ENCODE data around the gene TMEM117. TPM values are rescaled to one million over a fixed set of nuclear protein-coding genes. Genes with fewer than 3 reads are reported as not detected.

Gene TMEM117
- total and polyA plus RNA-seq, 2 donors (not counting 3 experiments of a cell fraction or from before 2014, with no cell fraction given), result 1.2 to 3.8 TPM

DNA sequence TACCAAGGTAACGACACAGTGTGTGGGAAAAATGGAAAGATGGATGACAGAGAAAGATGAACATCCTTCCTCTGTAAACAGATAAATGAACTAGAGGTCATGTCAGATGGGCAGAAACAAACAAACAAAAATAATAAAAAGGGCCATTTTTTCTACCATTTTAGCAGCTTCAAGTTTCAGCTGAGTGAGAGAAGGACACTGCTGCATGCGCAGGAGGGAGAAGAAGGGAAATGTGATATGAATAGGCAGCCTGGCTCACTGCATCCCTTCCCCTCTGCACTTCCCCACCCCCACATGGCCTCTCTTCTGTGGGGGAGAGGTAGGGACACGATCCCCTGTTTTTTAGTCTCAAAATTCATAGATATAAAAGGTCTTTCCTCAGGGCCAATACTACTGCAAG, 548.3 kb downstream of the TMEM117 start:
- ChIA-PET POLR2A (no interaction called here), CTCF (no interaction called here)
- no peak for TF ChIP-seq MYC (IDR thresholded peaks at IDR 0.05; ENCODE audit: low read depth, low read length)
- Histone ChIP-seq H3K4me3 (replicated peaks in 1 of 3; ENCODE audit: insufficient read depth in 1 of 3, low read depth in 1 of 3, low read length in 3 of 3) (no peak overlapping the region), H4K20me1 (replicated peaks; ENCODE audit: control insufficient read depth, extremely low read depth, insufficient read depth, low read length) (no peaks in the 10 kb centered on the region), H3K9ac (replicated peaks; ENCODE audit: extremely low read depth, insufficient read depth, low read length) (no peak overlapping the region), H2AFZ (ENCODE audit: low read depth, low read length) (no peak overlapping the region), H3K79me2 (ENCODE audit: control insufficient read depth, insufficient read depth, low read length) (no peaks in the 10 kb centered on the region), H3K36me3 (ENCODE audit: control insufficient read depth in 2 of 2, extremely low read depth in 1 of 2, insufficient read depth in 2 of 2, low read length in 2 of 2) (no peaks in the 10 kb centered on the region), H3K27ac (ENCODE audit: insufficient read depth, low read depth, low read length) (no peak overlapping the region), H3K4me1 (ENCODE audit: control insufficient read depth, extremely low read depth, insufficient read depth, low read length) (no peaks in the 10 kb centered on the region), H3K9me3 (replicated peaks; ENCODE audit: control insufficient read depth, insufficient read depth, low read length) (no peaks in the 10 kb centered on the region), H3K27me3 (ENCODE audit: control insufficient read depth in 2 of 2, insufficient read depth in 2 of 2, low read length in 2 of 2) (no peaks in the 10 kb centered on the region), H3K4me2 (ENCODE audit: insufficient read depth, low read length) (no peak overlapping the region), H3K9me1 (replicated peaks; ENCODE audit: control insufficient read depth, extremely low read depth, insufficient read depth, low read length) (no peaks in the 10 kb centered on the region)
- no TSS peak for BruUV-seq (replicated peaks)
- intact Hi-C loops (cut with micrococcal nuclease) (no loop called here), dilution Hi-C loops (cut with MboI; ENCODE audit: extremely low pct_ligation_motif_present, low sequenced_read_pairs) (no loop called here)
- no peak for DNase-seq (ENCODE audit: low read depth, low spot score)
- no peak for FAIRE-seq

DNA sequence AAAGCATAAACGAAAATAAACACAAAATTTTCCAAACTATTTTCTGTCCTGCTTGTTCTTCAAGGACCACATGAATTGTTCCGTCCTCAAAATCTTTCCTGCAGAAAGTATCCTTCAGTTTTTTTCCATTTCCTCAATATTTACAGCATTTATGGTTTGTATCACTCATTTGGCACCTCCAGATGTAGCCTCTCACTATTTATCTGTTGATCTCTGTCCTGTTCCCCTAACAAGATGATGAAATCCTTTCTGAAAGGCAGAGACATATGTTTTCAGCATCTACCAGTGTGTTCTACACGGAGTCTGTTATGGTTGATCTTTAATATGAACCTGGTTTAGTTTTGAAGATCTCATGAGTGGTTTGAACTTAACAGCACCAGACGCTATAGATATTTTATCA, 550.1 kb downstream of the TMEM117 start:
- ChIA-PET CTCF (no interaction called here), POLR2A (no interaction called here)
- no peaks in the 10 kb centered on the region for H4K20me1 ChIP-seq (replicated peaks; ENCODE audit: control insufficient read depth, extremely low read depth, insufficient read depth, low read length)
- H3K4me2 ChIP-seq (ENCODE audit: insufficient read depth, low read length), result no peak overlapping the region
- dilution Hi-C loops (cut with MboI; ENCODE audit: extremely low pct_ligation_motif_present, low sequenced_read_pairs) (no loop called here), intact Hi-C loops (cut with micrococcal nuclease) (no loop called here)
- H3K9ac ChIP-seq (replicated peaks; ENCODE audit: extremely low read depth, insufficient read depth, low read length), result no peak overlapping the region
- no peak overlapping the region for H3K27ac ChIP-seq (ENCODE audit: insufficient read depth, low read depth, low read length)
- FAIRE-seq (no peak), DNase-seq (ENCODE audit: low read depth, low spot score) (no peak)
- no peak overlapping the region for H2AFZ ChIP-seq (ENCODE audit: low read depth, low read length)
- H3K9me3 ChIP-seq (replicated peaks; ENCODE audit: control insufficient read depth, insufficient read depth, low read length), result no peaks in the 10 kb centered on the region
- H3K4me3 ChIP-seq (replicated peaks in 1 of 3; ENCODE audit: insufficient read depth in 1 of 3, low read depth in 1 of 3, low read length in 3 of 3), result no peak overlapping the region
- no peaks in the 10 kb centered on the region for H3K9me1 ChIP-seq (replicated peaks; ENCODE audit: control insufficient read depth, extremely low read depth, insufficient read depth, low read length)
- TF ChIP-seq GATA2 (IDR thresholded peaks at IDR 0.05; ENCODE audit: insufficient read depth, insufficient read length, low read depth, low read length), result no peak
- no peak for TF ChIP-seq POLR2A (IDR thresholded peaks at IDR 0.05; ENCODE audit: low read depth, low read length)
- no peak for TF ChIP-seq POLR2AphosphoS5 (IDR thresholded peaks at IDR 0.05; ENCODE audit: insufficient read depth, low read depth, low read length)
- TF ChIP-seq, protein P1, sequence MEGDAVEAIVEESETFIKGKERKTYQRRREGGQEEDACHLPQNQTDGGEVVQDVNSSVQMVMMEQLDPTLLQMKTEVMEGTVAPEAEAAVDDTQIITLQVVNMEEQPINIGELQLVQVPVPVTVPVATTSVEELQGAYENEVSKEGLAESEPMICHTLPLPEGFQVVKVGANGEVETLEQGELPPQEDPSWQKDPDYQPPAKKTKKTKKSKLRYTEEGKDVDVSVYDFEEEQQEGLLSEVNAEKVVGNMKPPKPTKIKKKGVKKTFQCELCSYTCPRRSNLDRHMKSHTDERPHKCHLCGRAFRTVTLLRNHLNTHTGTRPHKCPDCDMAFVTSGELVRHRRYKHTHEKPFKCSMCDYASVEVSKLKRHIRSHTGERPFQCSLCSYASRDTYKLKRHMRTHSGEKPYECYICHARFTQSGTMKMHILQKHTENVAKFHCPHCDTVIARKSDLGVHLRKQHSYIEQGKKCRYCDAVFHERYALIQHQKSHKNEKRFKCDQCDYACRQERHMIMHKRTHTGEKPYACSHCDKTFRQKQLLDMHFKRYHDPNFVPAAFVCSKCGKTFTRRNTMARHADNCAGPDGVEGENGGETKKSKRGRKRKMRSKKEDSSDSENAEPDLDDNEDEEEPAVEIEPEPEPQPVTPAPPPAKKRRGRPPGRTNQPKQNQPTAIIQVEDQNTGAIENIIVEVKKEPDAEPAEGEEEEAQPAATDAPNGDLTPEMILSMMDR (IDR thresholded peaks at IDR 0.05; ENCODE audit: extremely low read depth in 1 of 2, insufficient read depth in 1 of 2, low read depth in 1 of 2, low read length in 2 of 2), result no peak
- no peak for TF ChIP-seq EZH2 (IDR thresholded peaks at IDR 0.05; ENCODE audit: borderline replicate concordance, low read depth, low read length, severe bottlenecking)
- no peak for TF ChIP-seq JUN (IDR thresholded peaks at IDR 0.05; ENCODE audit: borderline replicate concordance, insufficient read depth, insufficient read length, low read depth)
- TF ChIP-seq MAX (IDR thresholded peaks at IDR 0.05; ENCODE audit: insufficient read depth, insufficient read length), result no peak
- no peak for TF ChIP-seq FOS (IDR thresholded peaks at IDR 0.05; ENCODE audit: borderline replicate concordance, insufficient read depth, low read length)
- no peak for TF ChIP-seq MYC (IDR thresholded peaks at IDR 0.05; ENCODE audit: low read depth, low read length)
- H3K4me1 ChIP-seq (ENCODE audit: control insufficient read depth, extremely low read depth, insufficient read depth, low read length), result no peaks in the 10 kb centered on the region
- H3K79me2 ChIP-seq (ENCODE audit: control insufficient read depth, insufficient read depth, low read length), result no peaks in the 10 kb centered on the region
- no peaks in the 10 kb centered on the region for H3K36me3 ChIP-seq (ENCODE audit: control insufficient read depth in 2 of 2, extremely low read depth in 1 of 2, insufficient read depth in 2 of 2, low read length in 2 of 2)
- H3K27me3 ChIP-seq (ENCODE audit: control insufficient read depth in 2 of 2, insufficient read depth in 2 of 2, low read length in 2 of 2), result no peaks in the 10 kb centered on the region
- BruUV-seq (replicated peaks), result no TSS peak

Data from endothelial cell of umbilical vein (primary cell).